Endodermal cell (in vitro differentiated cells): Measurements from ENCODE around the gene SYNPR. TPM values are rescaled to one million over a fixed set of nuclear protein-coding genes. Genes with fewer than 3 reads are reported as not detected.

ENCODE experiments used
- DNase-seq: peaks from one replicate; pipeline ENCODE4 v3.0.0-alpha.2; 2017
- H3K27ac ChIP-seq: 2 replicates; pipeline ENCODE4 v1.5.1; 2013; ENCODE audit warnings: mild to moderate bottlenecking, low read depth, low read length, moderate library complexity
- H3K27me3 ChIP-seq: 2 replicates; pipeline ENCODE4 v1.6.1; 2013; ENCODE audit warnings: mild to moderate bottlenecking, low read length, moderate library complexity; ENCODE audit not compliant: insufficient read depth, control insufficient read depth, poor library complexity, severe bottlenecking
- H3K36me3 ChIP-seq: 2 replicates; pipeline ENCODE4 v1.7.0; 2013; ENCODE audit warnings: mild to moderate bottlenecking, low read length, moderate library complexity; ENCODE audit not compliant: control insufficient read depth, insufficient read depth
- H3K4me1 ChIP-seq: one replicate; pipeline ENCODE4 v1.7.0; 2013; ENCODE audit warnings: low read length; ENCODE audit not compliant: control insufficient read depth, insufficient read depth
- H3K4me3 ChIP-seq: 2 replicates; pipeline ENCODE4 v1.5.1; 2013; ENCODE audit warnings: mild to moderate bottlenecking, low read length, moderate library complexity
- H3K9ac ChIP-seq: 2 replicates; pipeline ENCODE4 v1.6.1; 2013; ENCODE audit warnings: mild to moderate bottlenecking, low read length, moderate library complexity; ENCODE audit not compliant: poor library complexity, severe bottlenecking; ENCODE audit errors: extremely low read depth
- H3K9me3 ChIP-seq: 2 replicates; pipeline ENCODE4 v1.6.1; 2013; ENCODE audit warnings: mild to moderate bottlenecking, low read length, moderate library complexity; ENCODE audit not compliant: control insufficient read depth
- H3K27ac Mint-ChIP-seq: 2 replicates; pipeline ENCODE4 v1.8.0; 2020; ENCODE audit warnings: mixed read lengths
- H3K27me3 Mint-ChIP-seq: 2 replicates; pipeline ENCODE4 v1.8.0; 2021; ENCODE audit warnings: mild to moderate bottlenecking, mixed read lengths; ENCODE audit not compliant: insufficient read depth
- H3K36me3 Mint-ChIP-seq: 2 replicates; pipeline ENCODE4 v1.8.0; 2020; ENCODE audit warnings: low read depth, mixed read lengths
- H3K4me1 Mint-ChIP-seq: 2 replicates; pipeline ENCODE4 v1.8.0; 2020; ENCODE audit warnings: mixed read lengths
- H3K4me3 Mint-ChIP-seq: 2 replicates; pipeline ENCODE4 v1.8.0; 2020; ENCODE audit warnings: mild to moderate bottlenecking, moderate library complexity, mixed read lengths
- H3K9me3 Mint-ChIP-seq: 2 replicates; pipeline ENCODE4 v1.8.0; 2020; ENCODE audit warnings: mild to moderate bottlenecking, mixed read lengths
- CTCF ChIP-seq: fragments of 200-600 bp; sonication (generic); conservative IDR thresholded peaks from 2 replicates; pipeline ENCODE4 v1.5.0; 2021; ENCODE audit warnings: antibody characterized with exemption, mild to moderate bottlenecking
- WGBS, 2 experiments: methylation state at CpG; one replicate each; pipeline versions ENCODE4 v1.1.5 to v1.1.7; 2013; ENCODE audit warnings: missing lambda C conversion rate in 2 of 2, mixed read lengths in 1 of 2; ENCODE audit not compliant: insufficient coverage in 1 of 2, insufficient read length in 1 of 2; 5-methylcytosine and 5-hydroxymethylcytosine counted together
- total RNA-seq, 2 donors: library from RNA; stranded (reverse); fragmentation: NEBNext Ultra II Directional in 1 of 2; extraction: Animal tissue kit (Norgen Biotek cat#: 25700) in 1 of 2; gene quantifications; 2 replicates in 1 of 2; 3 replicates in 1 of 2; pipeline ENCODE4 v1.2.1, GENCODE V29; 2021

SYNPR gene
- total RNA-seq, 2 donors from 2014 or later, result not detected

- Mint-ChIP-seq H3K9me3 (no peaks in the 10 kb centered on the region), H3K27me3 (peaks cover 11% of the 10 kb centered on the region), H3K36me3 (no peaks in the 10 kb centered on the region), H3K27ac (peak overlapping the region; percentile 42), H3K4me1 (peaks cover 39% of the 10 kb centered on the region), H3K4me3 (no peak overlapping the region)
- no peaks in the 10 kb centered on the region for H3K9me3 ChIP-seq
- H3K4me3 ChIP-seq, result no peak overlapping the region
- H3K4me1 ChIP-seq, result peaks cover 22% of the 10 kb centered on the region
- WGBS, 2 experiments, result 74 to 83% methylated on average over 3 to 4 of the region's 4 CpGs
- no peak for DNase-seq
- no peak overlapping the region for H3K9ac ChIP-seq
- H3K27me3 ChIP-seq, result peaks cover 12% of the 10 kb centered on the region
- no peaks in the 10 kb centered on the region for H3K36me3 ChIP-seq
- no peak for TF ChIP-seq CTCF
- no peak overlapping the region for H3K27ac ChIP-seq
Measured at GRCh38 chr3:63617391-63617790, 339.3 kb downstream of the SYNPR start.

- DNase-seq, result no peak
- Histone ChIP-seq H3K4me3 (no peak overlapping the region), H3K4me1 (peaks cover 14% of the 10 kb centered on the region), H3K27me3 (no peaks in the 10 kb centered on the region), H3K9ac (no peak overlapping the region), H3K9me3 (no peaks in the 10 kb centered on the region), H3K27ac (no peak overlapping the region), H3K36me3 (no peaks in the 10 kb centered on the region)
- peaks cover 39% of the 10 kb centered on the region for H3K4me1 Mint-ChIP-seq
- no peaks in the 10 kb centered on the region for H3K36me3 Mint-ChIP-seq
- no peaks in the 10 kb centered on the region for H3K9me3 Mint-ChIP-seq
- H3K27ac Mint-ChIP-seq, result no peak overlapping the region
- 88 to 91% methylated on average over 5 to 8 of the region's 8 CpGs for WGBS, 2 experiments
- peaks cover 6% of the 10 kb centered on the region for H3K27me3 Mint-ChIP-seq
- no peak for TF ChIP-seq CTCF
- H3K4me3 Mint-ChIP-seq, result no peak overlapping the region
Measured at GRCh38 chr3:63624941-63625560, 346.9 kb downstream of the SYNPR start.

- Histone ChIP-seq H3K9me3 (peaks cover 3% of the 10 kb centered on the region), H3K9ac (no peak overlapping the region), H3K27ac (no peak overlapping the region), H3K4me3 (no peak overlapping the region), H3K36me3 (no peaks in the 10 kb centered on the region), H3K27me3 (peaks cover 21% of the 10 kb centered on the region), H3K4me1 (peaks cover 1% of the 10 kb centered on the region)
- Mint-ChIP-seq H3K4me3 (no peak overlapping the region), H3K27me3 (peaks cover 35% of the 10 kb centered on the region), H3K36me3 (peaks cover 4% of the 10 kb centered on the region), H3K4me1 (peaks cover 5% of the 10 kb centered on the region), H3K27ac (no peak overlapping the region), H3K9me3 (peaks cover 3% of the 10 kb centered on the region)
- TF ChIP-seq CTCF, result no peak
- WGBS, 2 experiments, result 92 to 100% methylated on average over 3 to 4 of the region's 4 CpGs
- no peak for DNase-seq
Measured at GRCh38 chr3:63631670-63632069, 353.6 kb downstream of the SYNPR start.
